HepG2 (cell line): ENCODE results near the gene BMPER. TPM values are rescaled to one million over a fixed set of nuclear protein-coding genes. Genes with fewer than 3 reads are reported as not detected.

ENCODE experiments used
- ATAC-seq: fragments of 200-7000 bp; cut with Tn5 transposase; 3 replicates; pipeline ENCODE4 v1.9.1; 2020; ENCODE audit warnings: mild to moderate bottlenecking, moderate library complexity
- BruUV-seq: library from RNA; stranded (reverse); fragments of 400-500 nt; replicated peaks from 2 replicates; lab custom pipeline; 2021; lab: Mats Ljungman, UMichigan
- CTCF ChIA-PET: fragments of 300-600 bp; formaldehyde crosslinking; extraction: SDS; loops from one replicate; lab custom pipeline; 2021; ENCODE audit warnings: low total read pairs, inconsistent platforms, low intra/inter-chr PET ratio; lab: Yijun Ruan, JAX
- POLR2A ChIA-PET: fragments of 350-600 bp; sonication (Branson Sonifier 250); formaldehyde crosslinking; loops from one replicate; lab custom pipeline; 2020; ENCODE audit warnings: antibody characterized with exemption, inconsistent platforms; lab: Yijun Ruan, JAX
- DNase-seq: peaks from one replicate; pipeline ENCODE4 v3.0.0-alpha.2; 2015; ENCODE audit warnings: low spot score
- FAIRE-seq: peaks from 3 replicates; lab custom pipeline; 2011; peaks lifted over from hg19 to GRCh38; lab: Jason Lieb, UNC
- H2AFZ ChIP-seq: one replicate; pipeline ENCODE4 v1.6.1; 2011; ENCODE audit warnings: low read length, inconsistent platforms
- H3K27ac ChIP-seq: fragments of 300-600 bp; 3 replicates; pipeline ENCODE4 v1.8.0; 2011; ENCODE audit warnings: mixed run types, mild to moderate bottlenecking, mixed read lengths, low read length, inconsistent platforms; ENCODE audit not compliant: insufficient read depth; ENCODE audit errors: extremely low read length
- H3K27me3 ChIP-seq, 2 experiments: fragments of 200-600 bp in 1 of 2; 2 replicates in 1 of 2; 3 replicates in 1 of 2; pipeline versions ENCODE4 v1.6.0 to v1.8.0; 2011; ENCODE audit warnings: low read length in 2 of 2, mild to moderate bottlenecking in 2 of 2, moderate library complexity in 2 of 2, inconsistent platforms in 1 of 2; ENCODE audit not compliant: insufficient read depth in 2 of 2, control insufficient read depth in 1 of 2
- H3K36me3 ChIP-seq, 2 experiments: fragments of 200-600 bp in 1 of 2; replicated peaks in 1 of 2; 2 replicates in 1 of 2; 3 replicates in 1 of 2; pipeline versions ENCODE4 v1.5.1 to v1.8.0; 2011; ENCODE audit warnings: low read length in 2 of 2, inconsistent platforms in 1 of 2; ENCODE audit not compliant: insufficient read depth in 2 of 2, control insufficient read depth in 1 of 2
- H3K4me1 ChIP-seq: 2 replicates; pipeline ENCODE4 v1.5.1; 2012; ENCODE audit warnings: low read length, inconsistent platforms; ENCODE audit not compliant: insufficient read depth
- H3K4me2 ChIP-seq: 2 replicates; pipeline ENCODE4 v1.6.0; 2011; ENCODE audit warnings: low read depth, low read length, inconsistent platforms
- H3K4me3 ChIP-seq, 3 experiments: fragments of 200-600 bp in 1 of 3; sonication (generic), shearing (Covaris generic) in 1 of 3; replicated peaks in 1 of 3; 2 replicates each; pipeline ENCODE4 v1.5.1; 2011 to 2016; ENCODE audit warnings: low read length in 3 of 3, inconsistent platforms in 2 of 3, low read depth in 2 of 3, mild to moderate bottlenecking in 2 of 3, control low read depth in 1 of 3, mixed read lengths in 1 of 3; ENCODE audit not compliant: insufficient read depth in 1 of 3
- H3K79me2 ChIP-seq: one replicate; pipeline ENCODE4 v1.6.1; 2011; ENCODE audit warnings: low read length, inconsistent platforms; ENCODE audit not compliant: insufficient read depth
- H3K9ac ChIP-seq: 2 replicates; pipeline ENCODE4 v1.6.0; 2011; ENCODE audit warnings: mild to moderate bottlenecking, low read depth, low read length, inconsistent platforms; ENCODE audit not compliant: insufficient read depth
- H3K9me3 ChIP-seq: 2 replicates; pipeline ENCODE4 v1.5.1; 2012; ENCODE audit warnings: mild to moderate bottlenecking, low read length
- H4K20me1 ChIP-seq: 2 replicates; pipeline ENCODE4 v1.6.0; 2011; ENCODE audit warnings: inconsistent platforms, mild to moderate bottlenecking, low read length, moderate library complexity; ENCODE audit not compliant: insufficient read depth
- AKAP8 ChIP-seq: sonication (generic); formaldehyde crosslinking; IDR thresholded peaks from 2 replicates; pipeline ENCODE4 v1.5.1; 2020; ENCODE audit warnings: mild to moderate bottlenecking, missing genetic modification reagents
- DNMT3B ChIP-seq: conservative IDR thresholded peaks from 2 replicates; pipeline ENCODE4 v1.6.1; 2016; ENCODE audit warnings: missing biosample characterization, control low read depth
- HOXA3 ChIP-seq: sonication (generic); formaldehyde crosslinking; IDR thresholded peaks from 2 replicates; pipeline ENCODE4 v1.5.0; 2020; ENCODE audit warnings: missing genetic modification reagents
- KDM1A ChIP-seq: IDR thresholded peaks from 2 replicates; pipeline ENCODE4 v1.6.1; 2016; ENCODE audit warnings: missing compliant biosample characterization
- NRL ChIP-seq: sonication (generic); formaldehyde crosslinking; IDR thresholded peaks from 2 replicates; pipeline ENCODE4 v1.5.0; 2020; ENCODE audit warnings: missing genetic modification reagents, mild to moderate bottlenecking, moderate library complexity, borderline replicate concordance
- PAF1 ChIP-seq: IDR thresholded peaks from 2 replicates; pipeline ENCODE4 v1.6.1; 2016; ENCODE audit warnings: missing genetic modification reagents, missing compliant biosample characterization
- ZNF34 ChIP-seq: sonication (generic); formaldehyde crosslinking; IDR thresholded peaks from 2 replicates; pipeline ENCODE4 v1.4.0; 2020; ENCODE audit warnings: mild to moderate bottlenecking, missing genetic modification reagents, borderline replicate concordance
- ZNF367 ChIP-seq: sonication (generic); formaldehyde crosslinking; IDR thresholded peaks from 2 replicates; pipeline ENCODE4 v1.4.0; 2020; ENCODE audit warnings: missing genetic modification reagents, borderline replicate concordance
- ZNF550 ChIP-seq: sonication (generic); formaldehyde crosslinking; IDR thresholded peaks from 2 replicates; pipeline ENCODE4 v1.4.0; 2020; ENCODE audit warnings: mild to moderate bottlenecking, missing genetic modification reagents, borderline replicate concordance
- ZNF839 ChIP-seq: sonication (generic); formaldehyde crosslinking; IDR thresholded peaks from 2 replicates; pipeline ENCODE4 v1.4.0; 2020; ENCODE audit warnings: missing genetic modification reagents, mild to moderate bottlenecking, borderline replicate concordance
- WGBS: methylation state at CpG from one replicate; pipeline ENCODE4 v1.1.6; 2017; ENCODE audit warnings: low lambda C conversion rate; 5-methylcytosine and 5-hydroxymethylcytosine counted together
- in situ Hi-C: cut with HindIII; loops from 2 replicates; pipeline ENCODE4 v1.10.0; 2017; ENCODE audit warnings: low pct_unique_long_range_greater_than_20kb; ENCODE audit not compliant: extremely low pct_ligation_motif_present
- intact Hi-C: fragments of 100-400 bp; cut with micrococcal nuclease; formaldehyde crosslinking; loops from one replicate; pipeline ENCODE4 v1.10.0; 2022; ENCODE audit not compliant: unreplicated experiment
- polyA plus RNA-seq, 8 experiments: library from polyadenylated mRNA; depleted of rRNA in 3 of 8; stranded (reverse) in 7 of 8; unstranded in 1 of 8; fragments of >200 nt; fragmentation: Illumina TruSeq in 4 of 8; extraction: Trizol in 4 of 8; gene quantifications; 2 replicates each; pipeline versions ENCODE4 v1.2.1 to v1.2.3, GENCODE V29; 2011 to 2016; ENCODE audit warnings: low read depth in 4 of 8, missing spikeins in 1 of 8, mixed read lengths in 1 of 8; ENCODE audit not compliant: insufficient read depth in 1 of 8
- total RNA-seq, 5 experiments: library from RNA; depleted of rRNA; stranded (reverse); fragments of >200 nt; fragmentation: Illumina TruSeq; extraction: Trizol; gene quantifications; 2 replicates each; pipeline ENCODE4 v1.2.3, GENCODE V29; 2016; ENCODE audit warnings: low read depth in 1 of 5
- TF ChIP-seq, protein P1 (sequence below): sonication (generic); formaldehyde crosslinking; IDR thresholded peaks from 2 replicates; pipeline ENCODE4 v1.4.0; 2020; ENCODE audit warnings: missing genetic modification reagents
- TF ChIP-seq, protein P2 (sequence below): sonication (generic); formaldehyde crosslinking; IDR thresholded peaks from 2 replicates; pipeline ENCODE4 v1.5.0; 2020; ENCODE audit warnings: mild to moderate bottlenecking, missing genetic modification reagents
- TF ChIP-seq, protein P3 (sequence below): sonication (generic); formaldehyde crosslinking; IDR thresholded peaks from 2 replicates; pipeline ENCODE4 v1.8.0; 2022; ENCODE audit warnings: mild to moderate bottlenecking, missing genetic modification reagents, borderline replicate concordance
- TF ChIP-seq, protein P4 (sequence below): IDR thresholded peaks from 2 replicates; pipeline ENCODE4 v1.6.1; 2016; ENCODE audit warnings: missing genetic modification reagents, missing compliant biosample characterization

Gene BMPER
- total and polyA plus RNA-seq, 2 of the 13 experiments (the other 11 are each of a cell fraction or from before 2014, with no cell fraction given) = not detected

DNA sequence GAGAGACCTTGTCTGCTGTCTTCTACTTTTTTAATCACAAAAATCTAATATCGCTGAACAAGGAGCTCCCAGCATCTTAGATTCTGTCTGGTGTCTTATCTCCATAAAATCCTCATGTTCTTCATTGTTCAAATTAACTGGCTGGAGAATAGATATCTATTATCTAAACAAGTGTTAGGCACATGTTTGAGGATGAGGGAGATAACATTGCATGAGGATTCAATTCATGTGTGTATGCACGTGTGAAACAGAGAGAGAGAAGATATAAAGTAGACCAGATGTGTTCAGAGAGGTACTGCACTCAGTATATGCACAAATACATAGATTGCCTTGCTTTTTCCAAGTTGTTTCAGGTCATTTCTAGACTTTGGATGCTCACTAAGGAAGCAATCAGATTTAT, 5.4 kb downstream of the BMPER start (continued):
- TF ChIP-seq, protein P1, sequence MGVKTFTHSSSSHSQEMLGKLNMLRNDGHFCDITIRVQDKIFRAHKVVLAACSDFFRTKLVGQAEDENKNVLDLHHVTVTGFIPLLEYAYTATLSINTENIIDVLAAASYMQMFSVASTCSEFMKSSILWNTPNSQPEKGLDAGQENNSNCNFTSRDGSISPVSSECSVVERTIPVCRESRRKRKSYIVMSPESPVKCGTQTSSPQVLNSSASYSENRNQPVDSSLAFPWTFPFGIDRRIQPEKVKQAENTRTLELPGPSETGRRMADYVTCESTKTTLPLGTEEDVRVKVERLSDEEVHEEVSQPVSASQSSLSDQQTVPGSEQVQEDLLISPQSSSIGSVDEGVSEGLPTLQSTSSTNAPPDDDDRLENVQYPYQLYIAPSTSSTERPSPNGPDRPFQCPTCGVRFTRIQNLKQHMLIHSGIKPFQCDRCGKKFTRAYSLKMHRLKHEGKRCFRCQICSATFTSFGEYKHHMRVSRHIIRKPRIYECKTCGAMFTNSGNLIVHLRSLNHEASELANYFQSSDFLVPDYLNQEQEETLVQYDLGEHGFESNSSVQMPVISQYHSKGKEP (CRISPR knock-in tag) = no peak
- TF ChIP-seq ZNF550 (CRISPR knock-in tag) = no peak
- TF ChIP-seq, all 625 proteins: peak for 0

DNA sequence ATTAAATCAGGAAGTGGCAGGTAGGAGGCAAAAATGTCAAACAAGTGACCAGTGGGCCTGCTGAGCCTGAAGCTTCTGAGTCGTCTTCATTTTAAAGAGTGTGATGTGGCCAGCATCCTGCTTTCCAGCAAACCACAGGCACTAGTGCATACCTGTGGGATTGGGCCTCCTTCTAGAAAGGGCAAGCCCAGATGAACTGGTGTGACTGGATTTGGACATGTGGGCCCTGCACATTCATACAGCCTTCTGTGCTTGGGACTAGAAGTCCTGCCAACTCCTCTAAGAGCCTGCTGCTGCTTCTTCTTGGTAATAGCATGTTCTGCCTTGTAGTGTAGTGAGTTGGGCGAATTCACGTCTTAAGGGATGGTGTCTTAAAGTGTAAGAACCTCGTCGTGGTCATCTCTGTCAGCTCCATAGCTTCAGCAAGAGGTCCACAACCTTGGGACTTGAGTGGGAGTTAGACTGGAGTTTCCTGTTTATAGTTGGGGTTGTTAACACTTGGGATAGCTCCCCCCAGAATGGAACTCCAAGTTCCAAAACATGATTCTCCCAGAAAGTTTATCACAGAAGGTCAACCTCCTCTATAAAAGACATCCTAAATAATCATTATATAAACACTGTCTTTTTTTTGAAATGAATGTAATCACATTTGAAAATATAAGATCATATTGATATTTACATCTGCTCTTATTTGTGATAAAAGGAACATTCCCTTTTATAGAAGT, 11.2 kb downstream of the BMPER start:
- H3K4me1 ChIP-seq = no peaks in the 10 kb centered on the region
- H3K27me3 ChIP-seq = peaks cover 0 to 3% of the 10 kb centered on the region in 2 experiments; a peak in 3 of 5 replicates
- no peaks in the 10 kb centered on the region for H3K36me3 ChIP-seq
- H3K27ac ChIP-seq = no peak overlapping the region
- FAIRE-seq (no peak), DNase-seq (no peak)
- 15% methylated on average over 5 of the region's 5 CpGs for WGBS
- H4K20me1 ChIP-seq = no peaks in the 10 kb centered on the region
- POLR2A ChIA-PET = no interaction called here
- no peak overlapping the region for H3K4me2 ChIP-seq
- no peak overlapping the region for H3K4me3 ChIP-seq
- no peaks in the 10 kb centered on the region for H3K9me3 ChIP-seq
- intact Hi-C loops = no loop called here
- no TSS peak for BruUV-seq
- no peaks in the 10 kb centered on the region for H3K79me2 ChIP-seq
- TF ChIP-seq KDM1A (CRISPR knock-in tag) (no peak), AKAP8 (CRISPR knock-in tag) (no peak), PAF1 (CRISPR knock-in tag) (no peak), NRL (CRISPR knock-in tag) (no peak), HOXA3 (CRISPR knock-in tag) (no peak), DNMT3B (CRISPR knock-in tag) (no peak), ZNF839 (CRISPR knock-in tag) (no peak), ZNF367 (no peak), ZNF34 (CRISPR knock-in tag) (no peak)
- TF ChIP-seq, protein P2, sequence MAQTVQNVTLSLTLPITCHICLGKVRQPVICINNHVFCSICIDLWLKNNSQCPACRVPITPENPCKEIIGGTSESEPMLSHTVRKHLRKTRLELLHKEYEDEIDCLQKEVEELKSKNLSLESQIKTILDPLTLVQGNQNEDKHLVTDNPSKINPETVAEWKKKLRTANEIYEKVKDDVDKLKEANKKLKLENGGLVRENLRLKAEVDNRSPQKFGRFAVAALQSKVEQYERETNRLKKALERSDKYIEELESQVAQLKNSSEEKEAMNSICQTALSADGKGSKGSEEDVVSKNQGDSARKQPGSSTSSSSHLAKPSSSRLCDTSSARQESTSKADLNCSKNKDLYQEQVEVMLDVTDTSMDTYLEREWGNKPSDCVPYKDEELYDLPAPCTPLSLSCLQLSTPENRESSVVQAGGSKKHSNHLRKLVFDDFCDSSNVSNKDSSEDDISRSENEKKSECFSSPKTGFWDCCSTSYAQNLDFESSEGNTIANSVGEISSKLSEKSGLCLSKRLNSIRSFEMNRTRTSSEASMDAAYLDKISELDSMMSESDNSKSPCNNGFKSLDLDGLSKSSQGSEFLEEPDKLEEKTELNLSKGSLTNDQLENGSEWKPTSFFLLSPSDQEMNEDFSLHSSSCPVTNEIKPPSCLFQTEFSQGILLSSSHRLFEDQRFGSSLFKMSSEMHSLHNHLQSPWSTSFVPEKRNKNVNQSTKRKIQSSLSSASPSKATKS = no peak
- TF ChIP-seq, protein P3, sequence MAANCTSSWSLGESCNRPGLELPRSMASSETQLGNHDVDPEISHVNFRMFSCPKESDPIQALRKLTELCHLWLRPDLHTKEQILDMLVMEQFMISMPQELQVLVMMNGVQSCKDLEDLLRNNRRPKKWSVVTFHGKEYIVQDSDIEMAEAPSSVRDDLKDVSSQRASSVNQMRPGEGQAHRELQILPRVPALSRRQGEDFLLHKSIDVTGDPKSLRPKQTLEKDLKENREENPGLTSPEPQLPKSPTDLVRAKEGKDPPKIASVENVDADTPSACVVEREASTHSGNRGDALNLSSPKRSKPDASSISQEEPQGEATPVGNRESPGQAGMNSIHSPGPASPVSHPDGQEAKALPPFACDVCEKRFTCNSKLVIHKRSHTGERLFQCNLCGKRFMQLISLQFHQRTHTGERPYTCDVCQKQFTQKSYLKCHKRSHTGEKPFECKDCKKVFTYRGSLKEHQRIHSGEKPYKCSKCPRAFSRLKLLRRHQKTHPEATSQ (CRISPR knock-in tag) = no peak
- TF ChIP-seq, protein P4, sequence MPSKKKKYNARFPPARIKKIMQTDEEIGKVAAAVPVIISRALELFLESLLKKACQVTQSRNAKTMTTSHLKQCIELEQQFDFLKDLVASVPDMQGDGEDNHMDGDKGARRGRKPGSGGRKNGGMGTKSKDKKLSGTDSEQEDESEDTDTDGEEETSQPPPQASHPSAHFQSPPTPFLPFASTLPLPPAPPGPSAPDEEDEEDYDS (CRISPR knock-in tag) = no peak
- TF ChIP-seq, all 625 proteins: peak for 0
- Histone ChIP-seq H2AFZ (no peak overlapping the region), H3K9ac (no peak overlapping the region)
- CTCF ChIA-PET = no interaction called here
- ATAC-seq = no peak
- in situ Hi-C loops = no loop called here
